ENCODE results near the gene MSN. TPM values are rescaled to one million over a fixed set of nuclear protein-coding genes. Genes with fewer than 3 reads are reported as not detected.
A peak's percentile ranks its signal among the peaks of the same experiment; 100 is the strongest.

MSN gene
- total and polyA plus RNA-seq, 2 donors from 2014 or later = 124 to 391 TPM

GRCh38 chrX:65643531-65644052 lies 23.9 kb upstream of the MSN start:
- H3K27ac ChIP-seq (ENCODE audit: low read depth in 2 of 2, low read length in 2 of 2) = peak overlapping the region; percentile 76 to 79

GRCh38 chrX:65644621-65645289 lies 22.7 kb upstream of the MSN start:
- TF ChIP-seq CTCF (IDR thresholded peaks at IDR 0.05; ENCODE audit: borderline replicate concordance, extremely low read depth, insufficient read depth) = no peak
- FAIRE-seq = peak; percentile 29
- H3K4me1 ChIP-seq (ENCODE audit: control insufficient read depth in 2 of 3, insufficient read depth in 2 of 3, low read depth in 1 of 3, low read length in 3 of 3) = peaks cover 0 to 17% (median 14%) of the 10 kb centered on the region in 3 donors
- intact Hi-C loops (cut with DNase I) = no loop called here
- H3K4me3 ChIP-seq (ENCODE audit: low read length in 3 of 3) = no peak overlapping the region
- H3K27ac ChIP-seq (ENCODE audit: low read depth in 2 of 2, low read length in 2 of 2) = peak overlapping the region; percentile 76 to 85
- no peak overlapping the region for H3K9ac ChIP-seq (ENCODE audit: low read length in 3 of 3)
- peak in 2 of 5 donors; percentile 3 to 91 for DNase-seq
- no peaks in the 10 kb centered on the region for H3K9me3 ChIP-seq (ENCODE audit: control insufficient read depth in 2 of 3, insufficient read depth in 1 of 3, low read length in 3 of 3)
- H3K27me3 ChIP-seq (ENCODE audit: control insufficient read depth, insufficient read depth, low read length) = no peaks in the 10 kb centered on the region
- no peaks in the 10 kb centered on the region for H3K36me3 ChIP-seq (ENCODE audit: control insufficient read depth in 2 of 3, insufficient read depth in 3 of 3, low read length in 3 of 3)

More at GRCh38 chrX:65643531-65644052, 23.9 kb upstream of the MSN start:
- Histone ChIP-seq H3K9me3 (ENCODE audit: control insufficient read depth in 2 of 3, insufficient read depth in 1 of 3, low read length in 3 of 3) (no peaks in the 10 kb centered on the region), H3K36me3 (ENCODE audit: control insufficient read depth in 2 of 3, insufficient read depth in 3 of 3, low read length in 3 of 3) (no peaks in the 10 kb centered on the region), H3K27me3 (ENCODE audit: control insufficient read depth, insufficient read depth, low read length) (no peaks in the 10 kb centered on the region), H3K4me1 (ENCODE audit: control insufficient read depth in 2 of 3, insufficient read depth in 2 of 3, low read depth in 1 of 3, low read length in 3 of 3) (peaks cover 0 to 17% (median 14%) of the 10 kb centered on the region in 3 donors), H3K4me3 (ENCODE audit: low read length in 3 of 3) (no peak overlapping the region), H3K9ac (ENCODE audit: low read length in 3 of 3) (no peak overlapping the region)
- no peak for TF ChIP-seq CTCF (IDR thresholded peaks at IDR 0.05; ENCODE audit: borderline replicate concordance, extremely low read depth, insufficient read depth)
- DNase-seq = no peak
- intact Hi-C loops (cut with DNase I) = no loop called here
- FAIRE-seq = peak; percentile 3

GRCh38 chrX:65647801-65648200 lies 19.7 kb upstream of the MSN start:
- DNase-seq (no peak), FAIRE-seq (no peak)
- Histone ChIP-seq H3K9ac (ENCODE audit: low read length in 3 of 3) (no peak overlapping the region), H3K27ac (ENCODE audit: low read depth in 2 of 2, low read length in 2 of 2) (no peak overlapping the region), H3K4me3 (ENCODE audit: low read length in 3 of 3) (no peak overlapping the region), H3K4me1 (ENCODE audit: control insufficient read depth in 2 of 3, insufficient read depth in 2 of 3, low read depth in 1 of 3, low read length in 3 of 3) (peaks cover 0 to 17% (median 14%) of the 10 kb centered on the region in 3 donors), H3K9me3 (ENCODE audit: control insufficient read depth in 2 of 3, insufficient read depth in 1 of 3, low read length in 3 of 3) (no peaks in the 10 kb centered on the region), H3K27me3 (ENCODE audit: control insufficient read depth, insufficient read depth, low read length) (no peaks in the 10 kb centered on the region), H3K36me3 (ENCODE audit: control insufficient read depth in 2 of 3, insufficient read depth in 3 of 3, low read length in 3 of 3) (no peaks in the 10 kb centered on the region)
- intact Hi-C loops (cut with DNase I) = no loop called here
- no peak for TF ChIP-seq CTCF (IDR thresholded peaks at IDR 0.05; ENCODE audit: borderline replicate concordance, extremely low read depth, insufficient read depth)
